Common myeloid progenitor, CD34-positive (primary cell): ENCODE results near the gene SOX4.

Experiments used
- CTCF ChIA-PET: fragments of 350-600 bp; sonication (Branson Sonifier 250); formaldehyde crosslinking; loops from one replicate; lab custom pipeline; 2021; ENCODE audit warnings: antibody characterized with exemption; lab: Charles Lee
- POLR2A ChIA-PET: fragments of 350-600 bp; sonication (Branson Sonifier 250); formaldehyde crosslinking; loops from one replicate; lab custom pipeline; 2021; ENCODE audit warnings: antibody characterized with exemption; lab: Charles Lee
- DNase-seq, 3 donors: peaks; one replicate each; pipeline versions ENCODE4 v3.0.0 to v3.0.0-alpha.2; 2013
- H3K27ac ChIP-seq, 2 experiments: 1 replicate in 1 of 2; 2 replicates in 1 of 2; pipeline ENCODE4 v1.7.0; 2013; ENCODE audit warnings: inconsistent platforms in 2 of 2, low read length in 2 of 2, mild to moderate bottlenecking in 2 of 2, low read depth in 1 of 2, moderate library complexity in 1 of 2; ENCODE audit not compliant: severe bottlenecking in 2 of 2, insufficient read depth in 1 of 2, poor library complexity in 1 of 2
- H3K27me3 ChIP-seq, 5 experiments: replicated peaks in 2 of 5; 1 replicate in 3 of 5; 2 replicates in 2 of 5; pipeline versions ENCODE4 v1.6.1 to v1.7.0; 2013; ENCODE audit warnings: low read length in 4 of 5, mild to moderate bottlenecking in 2 of 5, moderate library complexity in 2 of 5, inconsistent platforms in 1 of 5; ENCODE audit not compliant: insufficient read depth in 5 of 5, control insufficient read depth in 4 of 5
- H3K36me3 ChIP-seq, 4 experiments: 1 replicate in 2 of 4; 2 replicates in 2 of 4; pipeline versions ENCODE4 v1.6.1 to v1.7.0; 2013; ENCODE audit warnings: low read length in 3 of 4, control low read depth in 1 of 4, mild to moderate bottlenecking in 1 of 4; ENCODE audit not compliant: control insufficient read depth in 4 of 4, insufficient read depth in 4 of 4
- H3K4me1 ChIP-seq, 4 experiments: 1 replicate in 3 of 4; 2 replicates in 1 of 4; pipeline versions ENCODE4 v1.6.1 to v1.7.1; 2013; ENCODE audit warnings: low read length in 3 of 4, mild to moderate bottlenecking in 3 of 4, control low read depth in 1 of 4, inconsistent platforms in 1 of 4, moderate library complexity in 1 of 4; ENCODE audit not compliant: control insufficient read depth in 4 of 4, insufficient read depth in 4 of 4; ENCODE audit errors: control extremely low read depth in 1 of 4
- H3K4me3 ChIP-seq, 7 experiments: 1 replicate in 4 of 7; 2 replicates in 3 of 7; pipeline versions ENCODE4 v1.5.1 to v1.7.0; 2013; ENCODE audit warnings: mild to moderate bottlenecking in 7 of 7, low read length in 6 of 7, moderate library complexity in 6 of 7, inconsistent platforms in 2 of 7, low read depth in 2 of 7, control low read depth in 1 of 7; ENCODE audit not compliant: insufficient read depth in 4 of 7, control insufficient read depth in 1 of 7; ENCODE audit errors: extremely low read depth in 1 of 7
- H3K9me3 ChIP-seq, 5 experiments: 1 replicate in 4 of 5; 2 replicates in 1 of 5; pipeline versions ENCODE4 v1.6.1 to v1.7.1; 2013; ENCODE audit warnings: low read length in 4 of 5, mild to moderate bottlenecking in 2 of 5, inconsistent platforms in 1 of 5, low read depth in 1 of 5, moderate library complexity in 1 of 5; ENCODE audit not compliant: control insufficient read depth in 4 of 5, insufficient read depth in 2 of 5; ENCODE audit errors: control extremely low read depth in 1 of 5
- WGBS: methylation state at CpG from one replicate; pipeline ENCODE4 v1.1.5; 2013; ENCODE audit not compliant: insufficient coverage; 5-methylcytosine and 5-hydroxymethylcytosine counted together

Gene SOX4

GRCh38 chr6:21597801-21598673, 4.5 kb downstream of the SOX4 start:
- POLR2A ChIA-PET, result no interaction called here
- peak overlapping the region; percentile 70 to 85 for H3K27ac ChIP-seq
- peaks cover 0 to 2% (median 0%) of the 10 kb centered on the region in 5 experiments for H3K9me3 ChIP-seq
- DNase-seq, result peak in 2 of 3 donors; percentile 14 to 27
- WGBS, result 0% methylated on average over 5 of the region's 14 CpGs
- H3K27me3 ChIP-seq, result no peaks in the 10 kb centered on the region
- H3K36me3 ChIP-seq, result peaks cover 0 to 20% (median 8%) of the 10 kb centered on the region in 4 experiments
- H3K4me1 ChIP-seq, result peaks cover 27 to 57% (median 51%) of the 10 kb centered on the region in 4 experiments
- peak overlapping the region in 6 of 7 experiments; percentile 96 to 100 (median 99) for H3K4me3 ChIP-seq
- CTCF ChIA-PET, result interaction anchor here (0.6 to 1.5 kb wide), 6 partner anchors 9 to 244 kb away, joined by 3 to 6 read pairs (median 3); no protein-coding TSS in a partner anchor

GRCh38 chr6:21598674-21599023, 5.1 kb downstream of the SOX4 start:
- CTCF ChIA-PET, result interaction anchor here (0.7 to 1.5 kb wide), 6 partner anchors 10 to 114 kb away, joined by 3 to 6 read pairs (median 3); no protein-coding TSS in a partner anchor
- peaks cover 30 to 59% (median 54%) of the 10 kb centered on the region in 4 experiments for H3K4me1 ChIP-seq
- POLR2A ChIA-PET, result no interaction called here
- H3K36me3 ChIP-seq, result peaks cover 0 to 20% (median 8%) of the 10 kb centered on the region in 4 experiments
- no peak for DNase-seq
- H3K27ac ChIP-seq, result peak overlapping the region; percentile 70 to 85
- peaks cover 0 to 2% (median 0%) of the 10 kb centered on the region in 5 experiments for H3K9me3 ChIP-seq
- H3K4me3 ChIP-seq, result peak overlapping the region in 6 of 7 experiments; percentile 96 to 100 (median 99)
- H3K27me3 ChIP-seq, result no peaks in the 10 kb centered on the region
- 10% methylated on average over 3 of the region's 3 CpGs for WGBS

- Histone ChIP-seq H3K9me3 (peaks cover 0 to 2% (median 0%) of the 10 kb centered on the region in 5 experiments), H3K4me1 (peaks cover 30 to 64% (median 59%) of the 10 kb centered on the region in 4 experiments), H3K27me3 (no peaks in the 10 kb centered on the region), H3K27ac (peak overlapping the region; percentile 70 to 85), H3K36me3 (peaks cover 0 to 20% (median 8%) of the 10 kb centered on the region in 4 experiments), H3K4me3 (peak overlapping the region in 6 of 7 experiments; percentile 96 to 100 (median 99))
- WGBS, result 40% methylated on average over 2 of the region's 3 CpGs
- ChIA-PET POLR2A (interaction anchor here (0.6 kb wide), 1 partner anchor 59 kb away, joined by 5 read pairs; no protein-coding TSS in a partner anchor), CTCF (interaction anchor here (0.7 to 1.5 kb wide), 7 partner anchors 11 to 214 kb away, joined by 3 to 6 read pairs (median 3); no protein-coding TSS in a partner anchor)
- peak in 2 of 3 donors; percentile 41 to 57 for DNase-seq
Observed at GRCh38 chr6:21599051-21599696, 5.6 kb downstream of the SOX4 start.

GRCh38 chr6:21601339-21601923, 7.9 kb downstream of the SOX4 start:
- Histone ChIP-seq H3K36me3 (peaks cover 0 to 16% (median 6%) of the 10 kb centered on the region in 4 experiments), H3K9me3 (peaks cover 0 to 2% (median 0%) of the 10 kb centered on the region in 5 experiments), H3K4me3 (peak overlapping the region in 2 of 7 experiments; percentile 2 to 23), H3K27me3 (no peaks in the 10 kb centered on the region), H3K4me1 (peaks cover 37 to 77% (median 69%) of the 10 kb centered on the region in 4 experiments), H3K27ac (peak overlapping the region in 1 of 2 experiments; percentile 75)
- WGBS, result 97% methylated on average over 9 of the region's 9 CpGs
- no peak for DNase-seq
- ChIA-PET POLR2A (interaction anchor here (0.8 kb wide), 1 partner anchor 8 kb away, joined by 3 read pairs; the partner anchor contains the start of gene SOX4), CTCF (interaction anchor here (0.7 kb wide), 1 partner anchor 8 kb away, joined by 3 read pairs; the partner anchor contains the start of gene SOX4)

- peak in 2 of 3 donors; percentile 21 to 31 for DNase-seq
- ChIA-PET CTCF (interaction anchor here (0.7 kb wide), 1 partner anchor 8 kb away, joined by 3 read pairs; the partner anchor contains the start of gene SOX4), POLR2A (interaction anchor here (0.7 to 0.8 kb wide), 2 partner anchors 8 to 13 kb away, joined by 3 to 4 read pairs; partner anchors contain the start of gene SOX4)
- Histone ChIP-seq H3K9me3 (peaks cover 0 to 2% (median 0%) of the 10 kb centered on the region in 5 experiments), H3K27me3 (no peaks in the 10 kb centered on the region), H3K36me3 (peaks cover 0 to 13% (median 6%) of the 10 kb centered on the region in 4 experiments), H3K4me1 (peaks cover 37 to 77% (median 69%) of the 10 kb centered on the region in 4 experiments), H3K4me3 (peak overlapping the region in 2 of 7 experiments; percentile 2 to 23), H3K27ac (peak overlapping the region in 1 of 2 experiments; percentile 75)
- 97% methylated on average over 20 of the region's 23 CpGs for WGBS
Observed at GRCh38 chr6:21601932-21602390, 8.4 kb downstream of the SOX4 start.
